ENCODE data around the gene HMX1. TPM values are rescaled to one million over a fixed set of nuclear protein-coding genes. Genes with fewer than 3 reads are reported as not detected.

The HMX1 gene
- total RNA-seq, 1 experiment from 2014 or later: not detected

DNA sequence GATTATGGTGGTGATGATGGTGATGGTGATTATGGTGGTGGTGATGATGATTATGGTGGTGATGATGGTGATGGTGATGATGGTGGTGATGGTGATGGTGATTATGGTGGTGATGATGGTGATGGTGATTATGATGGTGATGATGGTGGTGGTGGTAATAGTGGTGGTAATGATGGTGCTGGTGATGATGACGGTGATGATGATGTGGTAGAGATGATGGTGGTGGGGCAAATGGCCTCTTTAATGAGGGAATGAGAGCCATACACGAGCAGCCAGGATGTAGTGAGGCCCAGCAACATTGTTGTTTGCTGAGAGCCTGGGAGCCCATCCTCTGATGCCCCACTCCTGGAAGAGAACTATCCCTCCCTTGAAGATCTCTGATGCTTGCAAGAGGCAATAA, 29.0 kb downstream of the HMX1 start:
- no peak for DNase-seq (ENCODE audit: low read depth)

DNA sequence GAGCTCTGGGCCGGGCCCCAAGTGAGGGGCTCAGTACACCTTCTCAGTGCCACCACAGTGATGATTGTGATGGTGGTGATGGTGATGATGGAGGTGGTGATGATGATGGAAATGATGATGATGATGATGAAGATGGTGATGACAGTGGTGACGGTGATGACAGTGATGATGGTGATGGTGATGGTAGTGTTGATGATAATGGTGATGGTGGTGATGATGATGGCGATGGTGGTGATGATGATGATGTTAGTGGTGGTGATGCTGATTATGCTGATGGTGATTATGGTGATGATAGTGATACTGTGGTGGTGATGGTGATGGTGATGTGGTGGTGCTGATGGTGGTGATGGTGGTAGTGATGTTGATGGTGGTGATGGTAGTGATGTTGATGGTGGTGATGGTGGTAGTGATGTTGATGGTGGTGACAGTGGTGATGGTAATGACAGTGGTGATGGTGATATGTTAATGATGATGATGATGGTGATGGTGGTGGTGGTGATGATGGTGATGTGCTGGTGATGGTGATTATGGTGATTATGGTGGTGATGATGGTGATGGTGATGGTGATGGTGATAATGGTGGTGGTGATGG, 29.9 kb downstream of the HMX1 start:
- no peak for DNase-seq (ENCODE audit: low read depth)

DNA sequence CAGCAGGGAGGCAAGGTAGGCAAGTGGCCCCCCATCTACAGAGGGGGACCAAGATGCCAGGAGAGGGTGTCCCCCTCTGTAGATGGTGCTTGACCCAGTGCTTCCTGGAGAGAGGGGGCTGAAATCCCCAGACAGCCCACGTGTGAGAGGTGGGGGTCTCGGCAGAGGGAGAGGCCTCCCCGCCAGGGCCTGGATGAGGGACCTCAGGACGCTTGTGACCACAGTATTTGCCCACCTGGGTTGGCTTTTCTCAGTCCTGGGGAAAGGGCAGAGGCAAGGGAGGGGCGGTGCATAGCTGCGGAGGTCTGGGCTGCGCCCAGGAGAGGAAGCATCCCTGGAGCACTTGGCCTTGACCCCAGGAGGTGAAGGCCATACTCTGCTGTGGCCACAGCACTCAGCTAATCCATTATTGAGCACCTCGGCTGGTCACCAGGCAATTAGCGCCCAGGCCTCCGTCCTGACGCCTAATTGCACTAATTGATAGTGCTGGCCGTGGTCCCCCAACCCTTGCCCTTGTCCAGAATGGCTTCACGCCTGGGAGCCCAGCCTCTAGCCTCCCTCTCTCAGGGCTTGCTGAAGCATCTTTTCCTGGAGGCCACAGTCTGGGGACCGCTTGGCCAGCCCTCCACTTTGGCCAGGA, 30.7 kb downstream of the HMX1 start:
- DNase-seq (ENCODE audit: low read depth): no peak

DNA sequence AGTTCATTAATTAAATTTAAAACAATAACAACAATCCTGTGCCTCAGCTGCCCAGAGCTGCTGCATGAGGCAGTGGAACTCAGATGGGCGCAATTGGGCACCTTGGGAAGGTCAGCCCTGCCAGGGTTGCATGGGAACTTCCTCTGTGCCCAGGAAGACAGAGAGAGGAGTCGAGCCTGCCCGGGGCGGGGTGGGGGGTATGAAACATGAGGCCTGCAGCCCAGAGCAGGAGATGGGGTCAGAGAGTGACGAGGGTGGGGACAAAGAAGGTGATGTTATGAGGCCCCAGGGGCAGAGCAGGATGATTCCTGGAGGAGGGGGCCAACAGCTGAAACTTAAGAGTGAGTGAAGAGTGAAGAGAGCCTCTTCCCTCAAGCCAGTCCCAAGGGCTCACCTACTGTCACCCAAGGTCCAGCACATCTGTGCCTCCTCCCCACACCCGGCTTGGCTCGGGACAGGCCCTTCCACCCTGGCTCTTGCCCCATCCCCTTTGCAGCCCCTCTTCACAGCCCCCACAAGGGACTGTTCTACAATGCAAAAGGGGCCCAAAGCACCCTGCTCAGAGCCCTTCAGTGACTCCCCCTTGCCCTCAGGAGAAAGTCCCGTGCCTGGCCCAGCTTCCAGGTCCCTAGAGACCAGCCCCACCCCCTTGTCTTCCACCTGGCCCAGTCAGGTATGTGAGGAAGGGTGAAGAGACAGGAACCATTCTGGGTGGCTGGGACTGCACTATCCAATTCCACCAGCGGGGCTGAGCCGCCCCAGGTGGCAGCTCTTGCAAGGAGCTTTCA, 31.4 kb downstream of the HMX1 start:
- DNase-seq (ENCODE audit: low read depth): no peak

DNA sequence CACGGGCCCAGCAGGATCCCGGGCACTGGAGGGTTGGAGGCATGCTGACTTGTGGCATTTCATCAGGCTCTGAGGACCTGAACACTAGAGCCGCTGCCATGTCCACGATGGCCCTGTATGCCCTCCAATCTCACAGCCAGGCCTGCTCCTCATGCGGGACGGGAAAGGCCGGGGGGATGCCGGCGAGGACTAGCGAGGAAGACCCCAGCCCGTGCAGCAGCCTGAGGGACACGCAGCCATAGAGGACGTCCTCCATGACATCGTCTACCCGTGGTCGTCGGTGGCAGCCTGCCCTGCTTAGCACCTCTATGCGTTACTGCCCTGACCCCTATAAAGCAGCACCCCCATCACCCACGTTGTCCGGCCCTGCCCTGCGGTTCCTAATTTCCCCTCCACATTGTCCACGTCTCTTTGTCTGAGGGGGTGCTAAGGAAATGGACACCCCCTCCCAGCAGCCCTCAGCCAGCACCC, 32.6 kb downstream of the HMX1 start:
- no peak for DNase-seq (ENCODE audit: low read depth)

DNA sequence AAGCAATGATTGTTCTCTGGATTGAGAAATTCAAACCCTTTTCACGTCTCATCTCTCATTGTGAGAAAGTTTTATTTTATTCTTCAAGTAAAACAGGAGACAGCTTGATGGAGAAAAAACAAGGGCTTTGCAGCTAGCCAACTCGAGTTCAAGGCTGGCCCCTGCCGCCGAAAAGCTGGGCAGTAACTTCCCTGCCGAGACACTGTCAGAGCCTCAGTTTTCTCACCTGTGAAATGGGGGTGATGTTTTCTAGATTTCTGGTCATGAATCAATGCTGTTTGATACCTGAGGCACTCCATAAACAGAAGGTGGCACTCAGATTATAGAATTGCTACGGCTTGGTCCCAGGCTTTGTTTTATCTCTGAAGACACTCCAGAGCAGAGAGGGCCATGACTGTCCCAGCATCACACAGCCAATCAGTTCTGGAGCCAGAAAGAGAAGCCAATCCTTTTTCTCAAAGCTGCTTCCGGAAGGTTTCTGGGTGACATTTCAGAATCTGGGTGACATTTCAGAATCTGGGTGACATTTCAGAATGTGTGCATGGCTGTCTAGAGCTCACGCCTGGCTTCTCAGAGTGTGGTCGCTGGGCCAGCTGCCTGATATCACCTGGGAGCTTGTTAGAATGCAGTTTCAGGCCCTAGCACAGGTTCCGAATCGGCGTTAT, 33.2 kb downstream of the HMX1 start:
- no peak for DNase-seq (ENCODE audit: low read depth)

DNA sequence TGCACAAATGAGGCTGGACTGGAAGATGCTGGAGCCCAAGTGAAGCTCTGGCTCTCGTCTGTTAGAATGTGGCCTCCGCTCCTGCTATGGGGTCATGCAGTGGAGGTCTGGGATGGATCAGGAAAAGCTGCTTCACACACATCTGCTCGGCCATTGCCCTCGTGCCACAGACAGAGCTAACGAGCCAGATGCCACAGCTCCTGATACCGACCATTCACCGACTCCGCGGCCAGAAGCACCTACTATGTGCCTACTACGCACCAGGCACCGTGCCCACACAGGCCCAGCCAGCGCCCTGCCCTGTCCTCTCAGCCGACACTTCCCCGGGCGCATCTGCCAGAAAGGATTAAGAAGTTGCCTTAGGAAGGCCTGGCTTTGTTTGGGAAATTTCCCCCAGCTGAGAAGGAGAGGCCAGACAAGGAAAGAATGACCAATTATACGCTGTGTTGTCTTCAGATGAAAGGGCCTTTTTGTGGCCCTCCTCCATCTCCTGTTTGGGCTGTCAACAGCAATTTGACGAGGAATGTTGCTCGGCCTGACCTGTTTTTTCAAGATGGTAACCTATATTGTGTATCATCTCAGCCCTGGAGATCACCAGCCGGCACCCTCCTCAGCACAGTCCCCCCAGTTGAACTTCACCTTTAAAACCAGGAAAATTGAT, 34.3 kb downstream of the HMX1 start:
- DNase-seq (ENCODE audit: low read depth): no peak

DNA sequence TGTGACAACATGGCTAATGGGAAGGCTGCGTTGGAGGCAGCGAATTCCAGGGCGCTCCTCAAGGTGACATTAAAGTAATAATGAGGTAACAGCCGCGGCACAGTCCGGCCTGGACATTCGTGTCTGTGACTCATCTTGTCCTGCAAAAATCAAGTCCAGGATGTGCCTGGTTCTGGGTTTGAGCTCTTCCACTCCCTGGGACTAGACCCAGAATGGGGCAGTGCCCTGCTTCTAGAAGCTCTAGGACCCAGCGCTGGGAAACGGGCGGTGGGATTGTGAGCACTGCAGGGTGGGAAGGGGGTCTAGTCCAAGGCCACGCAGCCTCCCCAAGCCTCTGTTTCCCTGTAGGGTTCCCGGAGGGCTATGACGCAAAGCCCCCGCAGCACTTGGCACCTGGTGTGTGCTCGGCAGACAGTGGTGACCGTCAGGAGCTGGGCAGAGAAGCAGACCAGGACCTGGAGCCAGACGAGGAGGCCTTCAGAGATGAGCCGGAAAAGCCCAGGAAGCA, 34.9 kb downstream of the HMX1 start:
- DNase-seq (ENCODE audit: low read depth): no peak

DNA sequence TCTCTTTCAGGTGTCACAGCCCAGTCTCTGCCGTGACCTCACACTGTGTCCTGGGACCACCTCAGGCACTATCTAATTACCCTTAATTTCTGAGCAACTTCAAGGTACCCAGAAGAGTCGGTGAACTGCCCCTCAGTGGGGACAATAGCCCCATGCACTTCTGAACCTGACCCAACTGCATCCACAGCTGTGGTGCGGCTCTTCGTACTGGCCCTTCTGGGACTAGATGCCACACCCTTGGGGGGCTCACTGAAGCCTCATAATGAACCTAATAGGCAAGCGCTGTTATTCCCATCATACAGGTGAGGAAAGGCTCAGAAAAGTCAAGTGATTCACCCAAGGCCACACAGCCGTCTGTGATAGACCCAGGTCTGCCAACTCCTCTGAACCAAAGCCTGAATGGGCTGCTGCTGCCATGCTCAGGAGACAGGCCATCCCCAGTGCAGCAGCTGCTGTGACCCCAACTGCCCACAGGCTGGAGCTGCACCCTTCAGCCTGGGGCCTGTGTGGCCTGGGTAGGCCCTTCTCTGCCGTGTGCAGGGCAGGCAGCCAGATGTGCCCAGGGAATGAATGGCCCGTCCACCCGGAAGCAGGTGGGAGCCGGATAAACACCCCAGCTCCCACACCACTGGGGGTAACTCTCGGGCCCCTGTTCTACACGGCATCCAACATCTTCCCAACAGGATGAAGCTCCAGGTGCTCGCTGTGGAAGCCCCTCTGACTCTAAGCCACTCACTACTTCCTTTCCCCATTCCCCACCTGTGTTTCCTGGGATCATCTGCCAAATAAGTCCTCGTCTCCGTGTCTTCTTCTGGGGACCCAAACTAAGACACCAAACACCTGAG, 35.9 kb downstream of the HMX1 start:
- DNase-seq (ENCODE audit: low read depth): no peak

DNA sequence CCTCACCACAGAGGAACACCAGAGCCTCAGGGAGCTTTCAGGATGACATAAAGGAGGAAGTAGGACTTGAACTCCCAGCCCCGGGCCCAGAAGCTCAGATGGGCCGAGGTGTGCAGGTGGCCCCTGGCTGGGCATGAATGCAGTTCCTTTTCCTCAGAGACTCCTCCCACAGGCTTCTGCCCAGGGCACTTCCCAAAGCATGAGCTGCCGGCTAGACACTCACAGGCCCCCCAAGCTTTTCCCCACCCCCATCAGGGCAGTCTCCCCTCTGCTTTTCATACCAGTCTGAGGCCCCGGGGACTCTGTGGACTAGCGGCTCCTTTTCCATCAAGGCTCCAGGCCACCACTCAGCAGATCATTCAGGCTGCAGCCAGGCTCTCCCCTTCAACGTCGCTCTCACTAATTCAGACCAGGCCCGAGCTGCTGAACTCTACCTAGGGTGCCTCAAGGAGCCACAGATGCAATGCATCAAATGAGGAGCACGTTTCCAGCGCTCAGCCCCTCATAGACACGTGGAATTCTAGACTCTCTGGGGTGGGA, 36.9 kb downstream of the HMX1 start:
- no peak for DNase-seq (ENCODE audit: low read depth)

DNA sequence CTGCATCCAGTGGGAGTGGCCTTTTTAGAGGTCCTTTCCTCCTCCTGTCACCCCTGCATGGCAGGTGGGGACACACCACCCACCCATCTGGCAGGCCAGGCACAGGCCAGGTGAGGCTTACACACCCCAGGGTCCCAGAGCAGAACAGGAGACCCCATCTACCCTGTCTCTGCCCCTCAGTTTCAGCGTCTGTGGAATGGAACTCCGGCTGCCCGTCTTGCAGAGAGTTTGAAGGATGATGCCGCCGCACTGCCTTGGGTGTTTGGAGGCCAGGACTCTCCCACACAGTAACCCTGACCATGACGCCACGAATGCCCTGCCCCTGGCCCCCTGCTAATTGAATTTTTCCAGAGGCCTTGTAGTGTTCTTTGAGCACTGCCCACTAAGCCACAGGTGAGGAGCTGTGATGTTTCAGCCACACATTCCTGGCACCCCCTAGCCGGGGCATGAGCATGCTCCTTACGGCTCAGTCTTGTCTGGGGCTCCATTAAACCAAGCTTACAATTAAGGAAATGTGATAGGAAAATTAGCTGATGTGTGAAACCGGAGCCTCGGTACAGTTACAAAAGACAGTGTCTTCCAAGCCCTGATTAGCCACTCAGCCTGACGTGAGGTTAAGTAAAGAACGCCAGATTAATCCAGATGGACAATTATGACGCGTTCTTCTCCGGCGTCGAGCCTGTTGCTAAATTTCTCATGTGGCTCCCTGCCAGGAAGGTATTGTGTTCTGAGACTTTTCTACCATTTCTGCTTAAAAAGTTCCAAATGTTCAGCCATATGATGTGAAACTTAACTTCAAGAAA, 39.3 kb downstream of the HMX1 start:
- DNase-seq (ENCODE audit: low read depth): no peak

DNA sequence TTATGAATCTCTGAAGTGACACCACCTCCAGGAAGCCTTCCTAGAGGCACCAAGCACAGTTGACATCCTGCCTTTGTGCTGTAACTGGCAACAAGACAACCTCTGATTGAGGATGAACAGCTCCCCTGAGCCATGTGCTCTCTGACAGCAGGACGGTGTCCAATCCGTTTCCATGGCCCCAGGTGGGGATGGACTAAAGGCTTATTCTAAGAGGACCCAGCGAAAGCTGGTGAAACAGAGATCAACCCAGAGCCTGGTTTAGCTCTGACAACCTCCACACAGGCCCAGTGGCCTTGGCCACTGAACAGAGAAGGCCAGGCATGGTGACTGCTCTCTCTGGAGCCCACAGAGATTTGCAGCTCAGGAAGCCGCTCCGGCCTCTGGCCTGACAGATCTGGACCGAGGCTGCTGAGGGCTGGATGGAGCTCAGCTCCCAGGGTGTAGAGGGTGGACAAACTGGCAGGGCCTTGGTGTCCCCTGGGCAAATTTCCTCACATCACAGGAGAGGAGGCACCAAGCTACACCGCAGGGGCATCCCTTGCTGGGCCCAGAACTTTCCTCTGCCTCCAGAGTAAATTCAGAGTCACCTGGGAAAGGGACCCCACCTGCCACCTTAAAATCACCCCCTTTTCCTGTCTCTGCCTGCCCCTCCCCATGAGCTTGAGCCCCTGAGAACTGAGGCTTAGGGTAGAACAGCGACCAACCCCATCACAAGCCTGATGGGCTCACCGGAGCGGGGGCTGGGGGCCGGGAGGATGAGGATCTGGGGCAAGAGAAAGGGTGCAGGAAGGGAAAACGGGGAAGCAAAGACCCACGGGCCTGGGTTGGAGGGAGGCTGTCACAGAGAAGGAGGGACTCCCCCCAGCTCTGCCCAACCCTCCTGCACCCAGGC, 40.2 kb downstream of the HMX1 start:
- DNase-seq (ENCODE audit: low read depth): no peak

DNA sequence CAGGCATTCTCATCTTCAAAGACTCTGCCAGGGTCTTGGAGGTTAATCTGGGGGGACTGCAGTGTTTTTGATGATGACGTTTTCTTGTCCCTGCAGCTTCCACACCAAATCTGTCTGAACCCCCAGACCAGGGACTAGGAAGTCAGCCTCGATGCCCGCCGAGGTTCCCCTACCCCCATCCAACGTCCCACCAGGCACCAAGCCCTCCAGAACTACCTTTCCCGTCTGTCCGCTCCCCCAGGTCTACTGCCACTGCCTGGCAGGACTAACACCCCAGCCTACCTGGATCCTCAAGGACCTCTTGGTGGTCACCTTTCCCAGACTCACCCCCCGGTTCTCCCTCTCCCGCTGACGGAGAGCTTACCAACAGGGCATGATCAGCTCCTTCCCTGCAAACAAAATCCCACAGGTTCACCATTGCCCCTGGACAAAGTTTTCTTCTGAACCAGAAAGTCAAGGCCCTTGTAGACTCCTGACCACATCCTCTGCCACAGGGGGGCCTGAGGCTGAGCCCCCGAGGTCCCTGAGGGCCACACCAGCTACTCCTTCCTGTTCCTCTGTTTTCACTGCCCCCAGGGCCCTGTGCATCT, 40.9 kb downstream of the HMX1 start:
- DNase-seq (ENCODE audit: low read depth): no peak

DNA sequence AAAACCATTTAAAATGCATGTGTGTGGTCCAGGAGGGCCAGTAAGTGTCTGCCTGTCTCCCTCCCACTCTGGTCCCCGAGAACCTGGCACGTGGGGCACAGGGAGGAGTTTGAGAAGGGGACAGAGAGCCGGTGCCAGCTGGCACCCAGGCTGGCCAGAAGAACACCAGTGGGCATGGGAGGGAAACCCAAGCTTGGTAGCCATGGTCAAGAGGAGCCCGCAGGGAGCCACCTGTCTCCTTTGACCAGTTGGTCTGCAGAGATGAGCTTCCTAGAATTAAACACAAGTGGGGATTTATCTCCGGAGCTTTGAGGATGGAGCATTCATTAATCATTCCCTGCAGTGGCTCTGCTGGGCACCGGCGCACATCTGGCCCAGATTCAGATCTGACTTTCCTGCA, 41.6 kb downstream of the HMX1 start:
- DNase-seq (ENCODE audit: low read depth): no peak

DNA sequence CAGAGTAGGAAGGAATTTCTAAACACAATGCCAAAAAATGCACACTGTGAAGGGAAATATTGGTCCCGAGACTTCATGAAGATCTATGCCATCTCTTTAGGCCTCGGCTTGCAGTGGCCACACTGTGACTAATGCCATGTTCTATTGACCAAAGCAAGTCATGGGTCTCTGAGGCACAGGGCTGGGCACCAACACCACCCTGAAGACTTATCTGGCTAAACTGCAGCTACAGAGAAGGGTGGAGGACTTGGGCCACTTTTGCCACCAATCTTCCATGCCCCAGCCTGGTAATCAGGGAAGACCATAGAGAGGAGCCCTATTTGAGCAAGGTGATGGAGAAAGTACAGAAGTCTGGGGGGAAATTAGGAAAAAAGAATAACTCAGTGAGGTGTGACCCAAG, 42.1 kb downstream of the HMX1 start:
- no peak for DNase-seq (ENCODE audit: low read depth)

DNA sequence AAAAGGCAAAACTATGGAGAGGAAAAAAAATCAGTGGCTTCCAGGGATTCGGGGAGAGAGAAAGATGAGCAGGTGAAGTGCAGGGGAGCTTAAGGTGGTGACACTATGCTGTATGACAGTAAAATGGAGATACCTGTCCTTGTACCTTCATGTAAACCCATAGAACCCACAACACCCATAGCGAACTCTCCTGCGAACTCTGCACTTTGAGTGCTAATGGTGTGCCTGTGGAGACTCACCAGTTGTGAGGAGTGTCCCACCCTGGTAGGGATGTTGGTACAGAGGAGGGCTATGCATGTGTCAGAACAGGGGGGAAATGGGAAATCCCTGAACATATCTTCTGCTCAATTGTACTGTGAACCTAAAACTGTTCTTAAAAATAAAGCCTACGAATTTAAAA, 42.8 kb downstream of the HMX1 start:
- no peak for DNase-seq (ENCODE audit: low read depth)

DNA sequence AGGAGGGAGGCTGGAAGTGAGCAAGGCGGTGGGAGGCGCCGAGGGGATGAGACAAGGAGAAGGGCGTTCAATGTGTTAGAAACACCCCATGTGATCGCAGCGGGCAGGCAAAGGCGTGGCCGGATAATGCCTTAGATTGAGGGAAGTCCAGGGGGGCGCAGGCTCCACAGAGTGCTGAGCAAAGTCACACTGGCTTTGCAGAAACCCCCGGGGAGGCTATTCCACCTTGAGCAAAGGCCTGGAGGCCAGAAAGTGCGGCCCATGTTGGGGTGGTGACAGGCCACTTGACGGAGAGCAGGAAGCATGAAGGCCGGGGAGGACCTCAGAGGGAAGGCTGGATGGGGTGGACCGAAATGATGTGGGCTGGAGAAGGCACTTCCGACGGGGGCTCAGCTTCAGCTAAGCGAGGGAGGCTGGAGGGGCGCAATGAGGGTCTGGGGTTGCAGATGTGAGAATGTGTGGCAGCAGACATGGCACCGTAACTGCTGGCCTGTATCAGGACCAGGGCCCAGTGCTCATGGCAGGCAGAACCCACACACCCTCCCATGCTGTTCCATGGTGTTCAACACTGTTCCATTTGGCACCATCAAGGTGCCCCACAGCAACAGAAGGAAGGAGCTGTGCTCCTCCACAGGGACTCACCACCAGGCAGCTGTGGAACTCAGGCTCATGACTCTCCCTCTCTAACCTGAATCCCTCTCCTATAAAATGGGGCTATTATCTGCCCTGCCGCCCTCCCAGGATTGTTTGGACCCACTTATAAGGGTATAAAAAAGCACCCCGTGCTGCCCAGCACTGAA, 50.3 kb downstream of the HMX1 start:
- no peak for DNase-seq (ENCODE audit: low read depth)
